Endothelial cell of umbilical vein (primary cell): ENCODE data around the gene GLP2R. TPM values are rescaled to one million over a fixed set of nuclear protein-coding genes. Genes with fewer than 3 reads are reported as not detected.

ENCODE experiments used
- BruUV-seq: library from RNA; stranded (reverse); fragments of 400-500 nt; replicated peaks from 2 replicates; lab custom pipeline; 2021; lab: Mats Ljungman, UMichigan
- CTCF ChIA-PET: fragments of 300-600, 350-600 bp; sonication (Branson Sonifier 250); formaldehyde crosslinking; loops from one replicate; lab custom pipeline; 2021; ENCODE audit warnings: antibody characterized with exemption, inconsistent platforms; lab: Charles Lee
- POLR2A ChIA-PET: fragments of 300-600, 350-600 bp; sonication (Branson Sonifier 250); formaldehyde crosslinking; loops from one replicate; lab custom pipeline; 2021; ENCODE audit warnings: antibody characterized with exemption, inconsistent platforms; lab: Charles Lee
- DNase-seq: peaks from one replicate; pipeline ENCODE4 v3.0.0-alpha.2; 2011; ENCODE audit warnings: low read depth, low spot score
- FAIRE-seq: peaks from 2 replicates; lab custom pipeline; 2011; peaks lifted over from hg19 to GRCh38; lab: Jason Lieb, UNC
- H2AFZ ChIP-seq: 2 replicates; pipeline ENCODE4 v1.6.0; 2012; ENCODE audit warnings: low read depth, low read length, control low read depth, inconsistent platforms
- H3K27ac ChIP-seq: 2 replicates; pipeline ENCODE4 v1.5.1; 2011; ENCODE audit warnings: low read depth, mild to moderate bottlenecking, control low read depth, low read length, moderate library complexity; ENCODE audit not compliant: insufficient read depth
- H3K27me3 ChIP-seq, 2 experiments: 2 replicates each; pipeline versions ENCODE4 v1.6.0 to v1.6.1; 2011; ENCODE audit warnings: low read length in 2 of 2, mixed read lengths in 1 of 2; ENCODE audit not compliant: control insufficient read depth in 2 of 2, insufficient read depth in 2 of 2
- H3K36me3 ChIP-seq, 2 experiments: 2 replicates in 1 of 2; 3 replicates in 1 of 2; pipeline ENCODE4 v1.5.1; 2011; ENCODE audit warnings: low read length in 2 of 2, mild to moderate bottlenecking in 1 of 2, moderate library complexity in 1 of 2; ENCODE audit not compliant: control insufficient read depth in 2 of 2, insufficient read depth in 2 of 2; ENCODE audit errors: extremely low read depth in 1 of 2
- H3K4me1 ChIP-seq: 3 replicates; pipeline ENCODE4 v1.5.1; 2011; ENCODE audit warnings: mild to moderate bottlenecking, low read length; ENCODE audit not compliant: control insufficient read depth, insufficient read depth; ENCODE audit errors: extremely low read depth
- H3K4me2 ChIP-seq: 2 replicates; pipeline ENCODE4 v1.6.1; 2011; ENCODE audit warnings: low read length, control low read depth, mixed read lengths; ENCODE audit not compliant: insufficient read depth
- H3K4me3 ChIP-seq, 3 experiments: fragments of 200-600 bp in 1 of 3; sonication (generic), shearing (Covaris generic) in 1 of 3; replicated peaks in 1 of 3; 2 replicates each; pipeline ENCODE4 v1.5.1; 2011 to 2016; ENCODE audit warnings: control low read depth in 3 of 3, low read length in 3 of 3, mild to moderate bottlenecking in 2 of 3, inconsistent platforms in 1 of 3, low read depth in 1 of 3, moderate library complexity in 1 of 3; ENCODE audit not compliant: insufficient read depth in 1 of 3
- H3K79me2 ChIP-seq: 2 replicates; pipeline ENCODE4 v1.6.0; 2012; ENCODE audit warnings: low read length, inconsistent platforms; ENCODE audit not compliant: control insufficient read depth, insufficient read depth
- H3K9ac ChIP-seq: replicated peaks from 2 replicates; pipeline ENCODE3; 2011; ENCODE audit warnings: low read length, control low read depth; ENCODE audit not compliant: insufficient read depth; ENCODE audit errors: extremely low read depth
- H3K9me1 ChIP-seq: replicated peaks from 3 replicates; pipeline ENCODE4 v1.6.0; 2011; ENCODE audit warnings: mild to moderate bottlenecking, low read length; ENCODE audit not compliant: control insufficient read depth, insufficient read depth; ENCODE audit errors: extremely low read depth
- H3K9me3 ChIP-seq: replicated peaks from 2 replicates; pipeline ENCODE4 v1.5.1; 2012; ENCODE audit warnings: low read length, inconsistent platforms; ENCODE audit not compliant: control insufficient read depth, insufficient read depth
- H4K20me1 ChIP-seq: replicated peaks from 2 replicates; pipeline ENCODE3; 2011; ENCODE audit warnings: mild to moderate bottlenecking, low read length; ENCODE audit not compliant: control insufficient read depth, insufficient read depth; ENCODE audit errors: extremely low read depth
- EZH2 ChIP-seq: IDR thresholded peaks from 2 replicates; pipeline ENCODE4 v1.6.1; 2012; ENCODE audit warnings: borderline replicate concordance, low read depth, mild to moderate bottlenecking, moderate library complexity, low read length, inconsistent platforms; ENCODE audit not compliant: severe bottlenecking
- FOS ChIP-seq: IDR thresholded peaks from 2 replicates; pipeline ENCODE4 v1.6.1; 2011; ENCODE audit warnings: mild to moderate bottlenecking, low read length, moderate library complexity, borderline replicate concordance; ENCODE audit not compliant: insufficient read depth
- GATA2 ChIP-seq: IDR thresholded peaks from 2 replicates; pipeline ENCODE4 v1.7.0; 2011; ENCODE audit warnings: low read depth, mild to moderate bottlenecking, moderate library complexity, mixed read lengths, low read length; ENCODE audit not compliant: insufficient read length, insufficient read depth
- JUN ChIP-seq: IDR thresholded peaks from 2 replicates; pipeline ENCODE4 v1.6.1; 2011; ENCODE audit warnings: borderline replicate concordance, low read depth; ENCODE audit not compliant: insufficient read length, insufficient read depth
- MYC ChIP-seq: IDR thresholded peaks from one replicate; pipeline ENCODE4 v1.6.1; 2011; ENCODE audit warnings: mild to moderate bottlenecking, low read depth, low read length
- POLR2A ChIP-seq: IDR thresholded peaks from 2 replicates; pipeline ENCODE4 v1.6.1; 2012; ENCODE audit warnings: low read depth, mild to moderate bottlenecking, control low read depth, low read length
- POLR2AphosphoS5 ChIP-seq: IDR thresholded peaks from 2 replicates; pipeline ENCODE4 v1.6.1; 2012; ENCODE audit warnings: low read depth, mild to moderate bottlenecking, control low read depth, low read length, moderate library complexity; ENCODE audit not compliant: insufficient read depth
- dilution Hi-C: fragments of 300-500 bp; cut with MboI; formaldehyde crosslinking; loops from one replicate; pipeline ENCODE4 v1.15.0; 2019; ENCODE audit warnings: low sequenced_read_pairs; ENCODE audit not compliant: extremely low pct_ligation_motif_present
- intact Hi-C: fragments of 100-400 bp; cut with micrococcal nuclease; formaldehyde crosslinking; loops from one replicate; pipeline ENCODE4 v1.10.0; 2022
- polyA plus RNA-seq, 4 experiments: library from polyadenylated mRNA; depleted of rRNA in 3 of 4; stranded (reverse) in 3 of 4; unstranded in 1 of 4; fragments of >200 nt; gene quantifications; 2 replicates each; pipeline versions ENCODE4 v1.2.1 to v1.2.3, GENCODE V29; 2011 to 2012; ENCODE audit warnings: missing spikeins in 1 of 4
- total RNA-seq: library from RNA; stranded (reverse); gene quantifications from 2 replicates; pipeline ENCODE4 v1.2.3, GENCODE V29; 2021
- TF ChIP-seq, protein P1 (sequence below), 2 donors: IDR thresholded peaks; 1 replicate in 1 of 2; 2 replicates in 1 of 2; pipeline ENCODE4 v1.5.1; 2011; ENCODE audit warnings: low read length in 2 of 2, mild to moderate bottlenecking in 2 of 2, moderate library complexity in 2 of 2, control low read depth in 1 of 2, inconsistent platforms in 1 of 2, low read depth in 1 of 2; ENCODE audit not compliant: insufficient read depth in 1 of 2; ENCODE audit errors: extremely low read depth in 1 of 2
- TF ChIP-seq, protein P2 (sequence below): IDR thresholded peaks from 2 replicates; pipeline ENCODE4 v1.6.1; 2011; ENCODE audit not compliant: insufficient read depth, insufficient read length

Gene GLP2R
- total and polyA plus RNA-seq, 2 donors (not counting 3 experiments of a cell fraction or from before 2014, with no cell fraction given) = not detected

DNA sequence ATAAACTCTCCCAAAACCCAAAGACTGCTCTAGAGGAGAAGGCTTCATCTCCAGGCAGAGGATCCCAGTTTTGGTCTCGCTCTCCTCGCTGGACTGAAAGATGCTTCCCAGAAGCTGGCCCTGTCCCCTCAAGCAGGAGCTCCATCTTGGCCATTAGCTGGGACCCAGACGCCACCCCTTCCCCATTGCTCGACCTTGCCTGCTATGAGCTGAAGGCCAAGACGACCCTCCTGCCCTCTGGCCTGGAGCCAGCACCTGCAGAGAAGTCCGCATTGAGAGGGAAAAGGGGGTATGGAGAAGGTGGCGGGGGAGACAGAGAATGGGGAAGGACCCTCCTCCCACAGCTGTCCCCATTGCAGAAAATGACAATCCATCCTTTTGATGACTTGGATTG lies 82.9 kb downstream of the GLP2R start:
- DNase-seq (no peak), FAIRE-seq (no peak)
- H2AFZ ChIP-seq = no peak overlapping the region
- intact Hi-C loops = no loop called here
- ChIA-PET CTCF (interaction anchor here (1.4 kb wide), 1 partner anchor 30 kb away, joined by 3 read pairs; no protein-coding TSS in a partner anchor), POLR2A (no interaction called here)
- dilution Hi-C loops = no loop called here
- no peak overlapping the region for H3K9ac ChIP-seq
- no peaks in the 10 kb centered on the region for H3K27me3 ChIP-seq
- no peaks in the 10 kb centered on the region for H3K4me1 ChIP-seq
- peaks cover 7% of the 10 kb centered on the region for H3K9me3 ChIP-seq
- H3K27ac ChIP-seq = no peak overlapping the region
- H3K9me1 ChIP-seq = no peaks in the 10 kb centered on the region
- no peaks in the 10 kb centered on the region for H4K20me1 ChIP-seq
- no peak overlapping the region for H3K4me3 ChIP-seq
- H3K36me3 ChIP-seq = no peaks in the 10 kb centered on the region
- H3K4me2 ChIP-seq = no peak overlapping the region
- BruUV-seq = no TSS peak
- H3K79me2 ChIP-seq = no peaks in the 10 kb centered on the region
- TF ChIP-seq JUN = no peak
- no peak for TF ChIP-seq POLR2AphosphoS5
- TF ChIP-seq, protein P1, sequence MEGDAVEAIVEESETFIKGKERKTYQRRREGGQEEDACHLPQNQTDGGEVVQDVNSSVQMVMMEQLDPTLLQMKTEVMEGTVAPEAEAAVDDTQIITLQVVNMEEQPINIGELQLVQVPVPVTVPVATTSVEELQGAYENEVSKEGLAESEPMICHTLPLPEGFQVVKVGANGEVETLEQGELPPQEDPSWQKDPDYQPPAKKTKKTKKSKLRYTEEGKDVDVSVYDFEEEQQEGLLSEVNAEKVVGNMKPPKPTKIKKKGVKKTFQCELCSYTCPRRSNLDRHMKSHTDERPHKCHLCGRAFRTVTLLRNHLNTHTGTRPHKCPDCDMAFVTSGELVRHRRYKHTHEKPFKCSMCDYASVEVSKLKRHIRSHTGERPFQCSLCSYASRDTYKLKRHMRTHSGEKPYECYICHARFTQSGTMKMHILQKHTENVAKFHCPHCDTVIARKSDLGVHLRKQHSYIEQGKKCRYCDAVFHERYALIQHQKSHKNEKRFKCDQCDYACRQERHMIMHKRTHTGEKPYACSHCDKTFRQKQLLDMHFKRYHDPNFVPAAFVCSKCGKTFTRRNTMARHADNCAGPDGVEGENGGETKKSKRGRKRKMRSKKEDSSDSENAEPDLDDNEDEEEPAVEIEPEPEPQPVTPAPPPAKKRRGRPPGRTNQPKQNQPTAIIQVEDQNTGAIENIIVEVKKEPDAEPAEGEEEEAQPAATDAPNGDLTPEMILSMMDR (IDR thresholded peaks at IDR 0.05; ENCODE audit: extremely low read depth in 1 of 2, insufficient read depth in 1 of 2, low read depth in 1 of 2, low read length in 2 of 2) = no peak
- no peak for TF ChIP-seq POLR2A
- no peak for TF ChIP-seq MYC
- no peak for TF ChIP-seq FOS
- no peak for TF ChIP-seq EZH2
- no peak for TF ChIP-seq GATA2
- TF ChIP-seq, protein P2, sequence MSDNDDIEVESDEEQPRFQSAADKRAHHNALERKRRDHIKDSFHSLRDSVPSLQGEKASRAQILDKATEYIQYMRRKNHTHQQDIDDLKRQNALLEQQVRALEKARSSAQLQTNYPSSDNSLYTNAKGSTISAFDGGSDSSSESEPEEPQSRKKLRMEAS = no peak
